K562 (cell line): Measurements from ENCODE around the gene POC5. TPM values are rescaled to one million over a fixed set of nuclear protein-coding genes. Genes with fewer than 3 reads are reported as not detected.

Experiments
- ATAC-seq: fragments of 200-7000 bp; cut with Tn5 transposase; 3 replicates; pipeline ENCODE4 v1.9.1; 2020; ENCODE audit warnings: moderate library complexity
- BruUV-seq: library from RNA; stranded (reverse); fragments of 400-500 nt; replicated peaks from 2 replicates; lab custom pipeline; 2021; lab: Mats Ljungman, UMichigan
- CTCF ChIA-PET: fragments of 300-600 bp; formaldehyde crosslinking; extraction: SDS; loops from one replicate; lab custom pipeline; 2021; ENCODE audit warnings: low intra/inter-chr PET ratio; lab: Yijun Ruan, JAX
- POLR2A ChIA-PET: fragments of 300-600, 350-650 bp; sonication (Branson Sonifier 250); formaldehyde crosslinking; extraction: SDS; loops from one replicate; lab custom pipeline; 2021; ENCODE audit warnings: antibody characterized with exemption, inconsistent platforms; lab: Yijun Ruan, JAX
- DNase-seq, 4 experiments: peaks; one replicate each; pipeline versions ENCODE4 v3.0.0 to v3.0.0-alpha.2; 2011 to 2018; ENCODE audit warnings: low spot score in 3 of 4, mixed read lengths in 3 of 4; ENCODE audit errors: extremely low read depth in 1 of 4
- FAIRE-seq: peaks from 2 replicates; lab custom pipeline; 2011; peaks lifted over from hg19 to GRCh38; lab: Jason Lieb, UNC
- H2AFZ ChIP-seq: 2 replicates; pipeline ENCODE4 v1.6.0; 2011; ENCODE audit warnings: low read depth, low read length, control low read depth, inconsistent platforms
- H3K27ac ChIP-seq: fragments of 200-600 bp; 3 replicates; pipeline ENCODE4 v1.8.0; 2011; ENCODE audit warnings: low read depth, mild to moderate bottlenecking, control low read depth, inconsistent platforms, low read length, moderate library complexity, mixed read lengths; ENCODE audit errors: extremely low read depth
- H3K27me3 ChIP-seq, 2 experiments: fragments of 300-600 bp in 1 of 2; 2 replicates in 1 of 2; 3 replicates in 1 of 2; pipeline versions ENCODE4 v1.6.0 to v1.8.0; 2011; ENCODE audit warnings: inconsistent platforms in 2 of 2, low read length in 2 of 2, mild to moderate bottlenecking in 1 of 2, mixed read lengths in 1 of 2, moderate library complexity in 1 of 2; ENCODE audit not compliant: control insufficient read depth in 2 of 2, insufficient read depth in 2 of 2
- H3K36me3 ChIP-seq: fragments of 300-600 bp; 3 replicates; pipeline ENCODE4 v1.8.0; 2011; ENCODE audit warnings: mild to moderate bottlenecking, low read length, inconsistent platforms; ENCODE audit not compliant: control insufficient read depth, insufficient read depth
- H3K4me1 ChIP-seq, 2 experiments: fragments of 200-600 bp in 1 of 2; replicated peaks in 1 of 2; 2 replicates in 1 of 2; 3 replicates in 1 of 2; pipeline versions ENCODE4 v1.5.1 to v1.8.0; 2011; ENCODE audit warnings: inconsistent platforms in 2 of 2, low read length in 2 of 2, mild to moderate bottlenecking in 1 of 2, mixed read lengths in 1 of 2, moderate library complexity in 1 of 2; ENCODE audit not compliant: control insufficient read depth in 2 of 2, insufficient read depth in 2 of 2
- H3K4me2 ChIP-seq: 2 replicates; pipeline ENCODE4 v1.6.1; 2011; ENCODE audit warnings: low read length, control low read depth, inconsistent platforms, mixed read lengths; ENCODE audit not compliant: insufficient read depth
- H3K4me3 ChIP-seq: fragments of 200-600 bp; sonication (generic), shearing (Covaris generic); 2 replicates; pipeline ENCODE4 v1.5.1; 2016; ENCODE audit warnings: control low read depth, inconsistent platforms
- H3K79me2 ChIP-seq: fragments of 200-600 bp; 3 replicates; pipeline ENCODE4 v1.8.0; 2011; ENCODE audit warnings: low read length, inconsistent platforms; ENCODE audit not compliant: control insufficient read depth, insufficient read depth
- H3K9ac ChIP-seq, 2 experiments: 2 replicates each; pipeline versions ENCODE4 v1.6.0 to v1.6.1; 2011; ENCODE audit warnings: low read depth in 2 of 2, low read length in 2 of 2, control low read depth in 1 of 2, inconsistent platforms in 1 of 2, mild to moderate bottlenecking in 1 of 2, mixed read lengths in 1 of 2; ENCODE audit not compliant: insufficient read depth in 1 of 2
- H3K9me1 ChIP-seq: one replicate; pipeline ENCODE4 v1.6.0; 2011; ENCODE audit warnings: inconsistent platforms, mild to moderate bottlenecking, low read length, moderate library complexity; ENCODE audit not compliant: control insufficient read depth, insufficient read depth
- H3K9me3 ChIP-seq: replicated peaks from 2 replicates; pipeline ENCODE4 v1.5.1; 2011; ENCODE audit warnings: low read depth, low read length, inconsistent platforms; ENCODE audit not compliant: control insufficient read depth, insufficient read depth
- H4K20me1 ChIP-seq: replicated peaks from 2 replicates; pipeline ENCODE4 v1.6.1; 2011; ENCODE audit warnings: low read length, inconsistent platforms, mixed read lengths; ENCODE audit not compliant: control insufficient read depth, insufficient read depth
- ARID3B ChIP-seq: fragments of 250-450 bp; sonication (Bioruptor Pico); IDR thresholded peaks from 2 replicates; pipeline ENCODE4 v1.4.0; 2020; ENCODE audit warnings: borderline replicate concordance
- E2F3 ChIP-seq: fragments of 250-450 bp; sonication (Bioruptor Pico); IDR thresholded peaks from 2 replicates; pipeline ENCODE4 v1.4.0; 2020; ENCODE audit warnings: mild to moderate bottlenecking
- HOXB6 ChIP-seq: fragments of 250-450 bp; sonication (Bioruptor Pico); IDR thresholded peaks from 2 replicates; pipeline ENCODE4 v1.5.1; 2022; ENCODE audit warnings: mild to moderate bottlenecking, borderline replicate concordance
- MAFK ChIP-seq: IDR thresholded peaks from 2 replicates; pipeline ENCODE4 v1.6.1; 2011; ENCODE audit warnings: low read length, improper control_type of control experiment
- MTA1 ChIP-seq: fragments of 450-650 bp; IDR thresholded peaks from 2 replicates; pipeline ENCODE4 v1.6.1; 2017; ENCODE audit warnings: borderline replicate concordance
- NCOA1 ChIP-seq: fragments of 450-650 bp; IDR thresholded peaks from 2 replicates; pipeline ENCODE4 v1.6.1; 2016; ENCODE audit warnings: low read depth
- TBP ChIP-seq: optimal IDR thresholded peaks from 2 replicates; pipeline ENCODE3; 2011; ENCODE audit warnings: low read depth, low read length, improper control_type of control experiment
- TFE3 ChIP-seq: fragments of 450-650 bp; formaldehyde crosslinking; IDR thresholded peaks from 2 replicates; pipeline ENCODE4 v1.4.0; 2020; ENCODE audit warnings: mild to moderate bottlenecking, mixed read lengths
- TRIM24 ChIP-seq, 2 experiments: fragments of 450-650 bp; IDR thresholded peaks; 2 replicates each; pipeline ENCODE4 v1.6.1; 2016
- in situ Hi-C: fragments of 300-500 bp; cut with MboI; formaldehyde crosslinking; loops from 4 replicates; pipeline ENCODE4 v1.15.0; 2018; ENCODE audit warnings: inconsistent platforms, mixed read lengths
- intact Hi-C: fragments of 100-400 bp; cut with micrococcal nuclease; formaldehyde crosslinking; loops from 2 replicates; pipeline ENCODE4 v1.14.2; 2022
- polyA plus RNA-seq, 8 experiments: library from polyadenylated mRNA; depleted of rRNA in 4 of 8; stranded (reverse) in 5 of 8; unstranded in 3 of 8; fragments of >200 nt; fragmentation: Nextera tagmentation in 2 of 8; fragmentation: Illumina TruSeq in 1 of 8; extraction: Ambion mirVana in 2 of 8; extraction: Trizol in 1 of 8; gene quantifications; 2 replicates each; pipeline versions ENCODE4 v1.2.1 to v1.2.3, GENCODE V29; 2011 to 2014; ENCODE audit warnings: inconsistent platforms in 1 of 8, missing spikeins in 1 of 8
- total RNA-seq, 7 experiments: library from RNA; depleted of rRNA in 6 of 7; stranded (reverse); fragments of >200 nt in 6 of 7; fragmentation: Illumina TruSeq in 2 of 7; extraction: Trizol in 2 of 7; gene quantifications; 2 replicates each; pipeline versions ENCODE4 v1.2.1 to v1.2.3, GENCODE V29; 2011 to 2021; ENCODE audit warnings: low replicate concordance in 1 of 7
- TF ChIP-seq, protein P1 (sequence below): fragments of 450-650 bp; IDR thresholded peaks from 2 replicates; pipeline ENCODE4 v1.6.1; 2016; ENCODE audit warnings: borderline replicate concordance

Gene POC5
- total and polyA plus RNA-seq, 9 of the 15 experiments (the other 6 are each of a cell fraction or from before 2014, with no cell fraction given), result 14.5 to 38.2 (median 27.0) TPM

DNA sequence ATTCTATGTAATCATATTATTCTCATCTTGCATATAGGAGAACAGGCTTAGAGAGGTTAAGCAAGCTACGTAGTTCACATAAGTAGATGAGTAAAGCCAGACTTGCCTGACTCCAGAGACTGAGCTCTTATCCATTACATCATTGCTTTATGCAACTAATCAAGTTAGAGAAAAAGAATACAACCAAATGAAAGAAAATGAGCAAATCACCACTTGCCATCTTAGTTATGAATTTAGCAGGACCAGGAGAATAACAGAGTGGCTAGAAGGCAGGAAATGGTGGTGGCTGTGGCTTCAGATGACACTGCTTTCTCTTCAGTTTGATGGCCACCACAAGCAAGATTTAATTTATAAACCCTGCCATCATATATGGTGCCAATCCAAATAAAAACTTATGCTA, 26.6 kb downstream of the POC5 start (continued):
- TF ChIP-seq ARID3B (CRISPR knock-in tag) (no peak), HOXB6 (no peak)

- H3K9ac ChIP-seq, result no peak overlapping the region
- POLR2A ChIA-PET, result no interaction called here
- no peak overlapping the region for H3K27ac ChIP-seq
- H3K79me2 ChIP-seq, result no peaks in the 10 kb centered on the region
- TF ChIP-seq MTA1 (no peak), TRIM24 (IDR thresholded peaks at IDR 0.05) (no peak), NCOA1 (no peak), MAFK (no peak), TFE3 (CRISPR knock-in tag) (no peak), TBP (no peak), E2F3 (CRISPR knock-in tag) (no peak)
- TF ChIP-seq, protein P1, sequence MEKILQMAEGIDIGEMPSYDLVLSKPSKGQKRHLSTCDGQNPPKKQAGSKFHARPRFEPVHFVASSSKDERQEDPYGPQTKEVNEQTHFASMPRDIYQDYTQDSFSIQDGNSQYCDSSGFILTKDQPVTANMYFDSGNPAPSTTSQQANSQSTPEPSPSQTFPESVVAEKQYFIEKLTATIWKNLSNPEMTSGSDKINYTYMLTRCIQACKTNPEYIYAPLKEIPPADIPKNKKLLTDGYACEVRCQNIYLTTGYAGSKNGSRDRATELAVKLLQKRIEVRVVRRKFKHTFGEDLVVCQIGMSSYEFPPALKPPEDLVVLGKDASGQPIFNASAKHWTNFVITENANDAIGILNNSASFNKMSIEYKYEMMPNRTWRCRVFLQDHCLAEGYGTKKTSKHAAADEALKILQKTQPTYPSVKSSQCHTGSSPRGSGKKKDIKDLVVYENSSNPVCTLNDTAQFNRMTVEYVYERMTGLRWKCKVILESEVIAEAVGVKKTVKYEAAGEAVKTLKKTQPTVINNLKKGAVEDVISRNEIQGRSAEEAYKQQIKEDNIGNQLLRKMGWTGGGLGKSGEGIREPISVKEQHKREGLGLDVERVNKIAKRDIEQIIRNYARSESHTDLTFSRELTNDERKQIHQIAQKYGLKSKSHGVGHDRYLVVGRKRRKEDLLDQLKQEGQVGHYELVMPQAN, result no peak
- no peak for DNase-seq
- peaks cover 60% of the 10 kb centered on the region for H3K36me3 ChIP-seq
- no peak for ATAC-seq
- in situ Hi-C loops, result no loop called here
- no peak for FAIRE-seq
- CTCF ChIA-PET, result no interaction called here
- H3K9me1 ChIP-seq, result no peaks in the 10 kb centered on the region
- intact Hi-C loops, result no loop called here
- H3K4me1 ChIP-seq, result no peaks in the 10 kb centered on the region
- no peak overlapping the region for H3K4me3 ChIP-seq
- no peaks in the 10 kb centered on the region for H3K9me3 ChIP-seq
- H3K4me2 ChIP-seq, result no peak overlapping the region
- no peak overlapping the region for H2AFZ ChIP-seq
- H4K20me1 ChIP-seq, result no peaks in the 10 kb centered on the region
- no TSS peak for BruUV-seq
- H3K27me3 ChIP-seq, result no peaks in the 10 kb centered on the region
These were observed 30.8 kb downstream of the POC5 start for GRCh38 chr5:75686480-75686879.
